K562 (cell line): ENCODE measurements around the gene CEACAM20. TPM values are rescaled to one million over a fixed set of nuclear protein-coding genes. Genes with fewer than 3 reads are reported as not detected.
"Not testable (repeated sequence)": the region's sequence is repeated elsewhere in the genome, so short reads cannot be mapped to it uniquely, and the experiment has no call there.

Experiments
- ATAC-seq: fragments of 200-7000 bp; cut with Tn5 transposase; 3 replicates; pipeline ENCODE4 v1.9.1; 2020; ENCODE audit warnings: moderate library complexity
- BruUV-seq: library from RNA; stranded (reverse); fragments of 400-500 nt; replicated peaks from 2 replicates; lab custom pipeline; 2021; lab: Mats Ljungman, UMichigan
- CTCF ChIA-PET: fragments of 300-600 bp; formaldehyde crosslinking; extraction: SDS; loops from one replicate; lab custom pipeline; 2021; ENCODE audit warnings: low intra/inter-chr PET ratio; lab: Yijun Ruan, JAX
- POLR2A ChIA-PET: fragments of 300-600, 350-650 bp; sonication (Branson Sonifier 250); formaldehyde crosslinking; extraction: SDS; loops from one replicate; lab custom pipeline; 2021; ENCODE audit warnings: antibody characterized with exemption, inconsistent platforms; lab: Yijun Ruan, JAX
- DNase-seq, 4 experiments: peaks; one replicate each; pipeline versions ENCODE4 v3.0.0 to v3.0.0-alpha.2; 2011 to 2018; ENCODE audit warnings: low spot score in 3 of 4, mixed read lengths in 3 of 4; ENCODE audit errors: extremely low read depth in 1 of 4
- FAIRE-seq: peaks from 2 replicates; lab custom pipeline; 2011; peaks lifted over from hg19 to GRCh38; lab: Jason Lieb, UNC
- H2AFZ ChIP-seq: 2 replicates; pipeline ENCODE4 v1.6.0; 2011; ENCODE audit warnings: low read depth, low read length, control low read depth, inconsistent platforms
- H3K27ac ChIP-seq: fragments of 200-600 bp; 3 replicates; pipeline ENCODE4 v1.8.0; 2011; ENCODE audit warnings: low read depth, mild to moderate bottlenecking, control low read depth, inconsistent platforms, low read length, moderate library complexity, mixed read lengths; ENCODE audit errors: extremely low read depth
- H3K27me3 ChIP-seq, 2 experiments: fragments of 300-600 bp in 1 of 2; 2 replicates in 1 of 2; 3 replicates in 1 of 2; pipeline versions ENCODE4 v1.6.0 to v1.8.0; 2011; ENCODE audit warnings: inconsistent platforms in 2 of 2, low read length in 2 of 2, mild to moderate bottlenecking in 1 of 2, mixed read lengths in 1 of 2, moderate library complexity in 1 of 2; ENCODE audit not compliant: control insufficient read depth in 2 of 2, insufficient read depth in 2 of 2
- H3K36me3 ChIP-seq: fragments of 300-600 bp; 3 replicates; pipeline ENCODE4 v1.8.0; 2011; ENCODE audit warnings: mild to moderate bottlenecking, low read length, inconsistent platforms; ENCODE audit not compliant: control insufficient read depth, insufficient read depth
- H3K4me1 ChIP-seq, 2 experiments: fragments of 200-600 bp in 1 of 2; replicated peaks in 1 of 2; 2 replicates in 1 of 2; 3 replicates in 1 of 2; pipeline versions ENCODE4 v1.5.1 to v1.8.0; 2011; ENCODE audit warnings: inconsistent platforms in 2 of 2, low read length in 2 of 2, mild to moderate bottlenecking in 1 of 2, mixed read lengths in 1 of 2, moderate library complexity in 1 of 2; ENCODE audit not compliant: control insufficient read depth in 2 of 2, insufficient read depth in 2 of 2
- H3K4me2 ChIP-seq: 2 replicates; pipeline ENCODE4 v1.6.1; 2011; ENCODE audit warnings: low read length, control low read depth, inconsistent platforms, mixed read lengths; ENCODE audit not compliant: insufficient read depth
- H3K4me3 ChIP-seq: fragments of 200-600 bp; sonication (generic), shearing (Covaris generic); 2 replicates; pipeline ENCODE4 v1.5.1; 2016; ENCODE audit warnings: control low read depth, inconsistent platforms
- H3K79me2 ChIP-seq: fragments of 200-600 bp; 3 replicates; pipeline ENCODE4 v1.8.0; 2011; ENCODE audit warnings: low read length, inconsistent platforms; ENCODE audit not compliant: control insufficient read depth, insufficient read depth
- H3K9ac ChIP-seq, 2 experiments: 2 replicates each; pipeline versions ENCODE4 v1.6.0 to v1.6.1; 2011; ENCODE audit warnings: low read depth in 2 of 2, low read length in 2 of 2, control low read depth in 1 of 2, inconsistent platforms in 1 of 2, mild to moderate bottlenecking in 1 of 2, mixed read lengths in 1 of 2; ENCODE audit not compliant: insufficient read depth in 1 of 2
- H3K9me1 ChIP-seq: one replicate; pipeline ENCODE4 v1.6.0; 2011; ENCODE audit warnings: inconsistent platforms, mild to moderate bottlenecking, low read length, moderate library complexity; ENCODE audit not compliant: control insufficient read depth, insufficient read depth
- H3K9me3 ChIP-seq: replicated peaks from 2 replicates; pipeline ENCODE4 v1.5.1; 2011; ENCODE audit warnings: low read depth, low read length, inconsistent platforms; ENCODE audit not compliant: control insufficient read depth, insufficient read depth
- H4K20me1 ChIP-seq: replicated peaks from 2 replicates; pipeline ENCODE4 v1.6.1; 2011; ENCODE audit warnings: low read length, inconsistent platforms, mixed read lengths; ENCODE audit not compliant: control insufficient read depth, insufficient read depth
- DEAF1 ChIP-seq: fragments of 450-650 bp; formaldehyde crosslinking; IDR thresholded peaks from 2 replicates; pipeline ENCODE4 v1.4.0; 2020; ENCODE audit warnings: mild to moderate bottlenecking, moderate library complexity
- MXD1 ChIP-seq: fragments of 250-450 bp; sonication (Bioruptor Pico); IDR thresholded peaks from 2 replicates; pipeline ENCODE4 v1.8.0; 2021; ENCODE audit warnings: borderline replicate concordance, mild to moderate bottlenecking, moderate library complexity; ENCODE audit not compliant: poor library complexity, severe bottlenecking
- ZNF140 ChIP-seq: fragments of 250-450 bp; sonication (Bioruptor Pico); IDR thresholded peaks from 2 replicates; pipeline ENCODE4 v1.8.0; 2021; ENCODE audit warnings: moderate library complexity, mild to moderate bottlenecking, inconsistent platforms
- ZNF431 ChIP-seq: sonication (generic); formaldehyde crosslinking; IDR thresholded peaks from 2 replicates; pipeline ENCODE4 v1.8.0; 2022; ENCODE audit warnings: mild to moderate bottlenecking, missing genetic modification reagents
- WGBS: fragments of 100-300 bp; shearing (Covaris generic); methylation state at CpG from one replicate; pipeline ENCODE4 v1.1.6; 2016; ENCODE audit warnings: low coverage, mixed read lengths; ENCODE audit not compliant: insufficient coverage; ENCODE audit errors: missing lambda C conversion rate; 5-methylcytosine and 5-hydroxymethylcytosine counted together
- in situ Hi-C: fragments of 300-500 bp; cut with MboI; formaldehyde crosslinking; loops from 4 replicates; pipeline ENCODE4 v1.15.0; 2018; ENCODE audit warnings: inconsistent platforms, mixed read lengths
- intact Hi-C: fragments of 100-400 bp; cut with micrococcal nuclease; formaldehyde crosslinking; loops from 2 replicates; pipeline ENCODE4 v1.14.2; 2022
- polyA plus RNA-seq, 8 experiments: library from polyadenylated mRNA; depleted of rRNA in 4 of 8; stranded (reverse) in 5 of 8; unstranded in 3 of 8; fragments of >200 nt; fragmentation: Nextera tagmentation in 2 of 8; fragmentation: Illumina TruSeq in 1 of 8; extraction: Ambion mirVana in 2 of 8; extraction: Trizol in 1 of 8; gene quantifications; 2 replicates each; pipeline versions ENCODE4 v1.2.1 to v1.2.3, GENCODE V29; 2011 to 2014; ENCODE audit warnings: inconsistent platforms in 1 of 8, missing spikeins in 1 of 8
- total RNA-seq, 7 experiments: library from RNA; depleted of rRNA in 6 of 7; stranded (reverse); fragments of >200 nt in 6 of 7; fragmentation: Illumina TruSeq in 2 of 7; extraction: Trizol in 2 of 7; gene quantifications; 2 replicates each; pipeline versions ENCODE4 v1.2.1 to v1.2.3, GENCODE V29; 2011 to 2021; ENCODE audit warnings: low replicate concordance in 1 of 7

Gene CEACAM20
- total and polyA plus RNA-seq, 9 of the 15 experiments (the other 6 are each of a cell fraction or from before 2014, with no cell fraction given) = not detected

- FAIRE-seq, H3K79me2 ChIP-seq, H3K36me3 ChIP-seq, H3K4me1 ChIP-seq, H3K4me2 ChIP-seq, ATAC-seq, H3K9me1 ChIP-seq, CTCF ChIA-PET, BruUV-seq, H2AFZ ChIP-seq, H3K9me3 ChIP-seq, in situ Hi-C loops, H3K4me3 ChIP-seq, DNase-seq, intact Hi-C loops, H4K20me1 ChIP-seq, H3K27ac ChIP-seq, H3K9ac ChIP-seq: not testable (repeated sequence)
- H3K27me3 ChIP-seq = peaks cover 14 to 18% of the 10 kb centered on the region in 2 experiments; a peak in 4 of 5 replicates
- TF ChIP-seq ZNF431 (CRISPR knock-in tag) = peak; percentile 94
- 3% methylated on average over 3 of the region's 3 CpGs for WGBS
- POLR2A ChIA-PET = interaction anchor here (1.5 kb wide), 1 partner anchor 9 kb away, joined by 4 read pairs; no protein-coding TSS in a partner anchor
These were observed 5.9 kb upstream of the CEACAM20 start for GRCh38 chr19:44535361-44535760.

- no peaks in the 10 kb centered on the region for H3K9me3 ChIP-seq
- POLR2A ChIA-PET = no interaction called here
- H3K9me1 ChIP-seq = no peaks in the 10 kb centered on the region
- no peak overlapping the region for H2AFZ ChIP-seq
- H3K4me3 ChIP-seq = no peak overlapping the region
- CTCF ChIA-PET = no interaction called here
- no peak overlapping the region for H3K27ac ChIP-seq
- no peak for DNase-seq
- no peak overlapping the region for H3K4me2 ChIP-seq
- peaks cover 20 to 28% of the 10 kb centered on the region in 2 experiments; a peak in 4 of 5 replicates for H3K27me3 ChIP-seq
- H3K36me3 ChIP-seq = no peaks in the 10 kb centered on the region
- H4K20me1 ChIP-seq = no peaks in the 10 kb centered on the region
- FAIRE-seq = no peak
- intact Hi-C loops = no loop called here
- TF ChIP-seq ZNF140 (no peak), MXD1 (CRISPR knock-in tag) (no peak), DEAF1 (CRISPR knock-in tag) (no peak)
- in situ Hi-C loops = no loop called here
- WGBS = 0% methylated on average over 5 of the region's 5 CpGs
- H3K79me2 ChIP-seq = no peaks in the 10 kb centered on the region
- no peak overlapping the region for H3K9ac ChIP-seq
- no peak for ATAC-seq
- no peaks in the 10 kb centered on the region for H3K4me1 ChIP-seq
- BruUV-seq = no TSS peak
These were observed 3.3 kb upstream of the CEACAM20 start for GRCh38 chr19:44532819-44533218.
